Adipose tissue (tissue), 3 donors: Measurements from ENCODE around the gene SETD1A. TPM values are rescaled to one million over a fixed set of nuclear protein-coding genes. Genes with fewer than 3 reads are reported as not detected.

Experiments
- H3K27ac ChIP-seq: one replicate; pipeline ENCODE4 v1.5.1; 2013; ENCODE audit warnings: low read depth, low read length
- WGBS, 3 donors: extraction: QIAGEN DNeasy Blood & Tissue Kit; methylation state at CpG; one replicate each; pipeline ENCODE4 v1.1.7; 2013; 5-methylcytosine and 5-hydroxymethylcytosine counted together
- polyA plus RNA-seq, 3 donors: library from polyadenylated mRNA; stranded (reverse); fragments of 200-250 nt; gene quantifications; one replicate each; pipeline ENCODE4 v1.2.3, GENCODE V29; 2013
- donor health status: healthy with polysubstance abuse.
- donor health status: Bipolar disorder and iron deficiency.
- donor health status: healthy.

Gene SETD1A
- polyA plus RNA-seq, 3 donors, result 5.1 to 13.0 (median 10.8) TPM

DNA sequence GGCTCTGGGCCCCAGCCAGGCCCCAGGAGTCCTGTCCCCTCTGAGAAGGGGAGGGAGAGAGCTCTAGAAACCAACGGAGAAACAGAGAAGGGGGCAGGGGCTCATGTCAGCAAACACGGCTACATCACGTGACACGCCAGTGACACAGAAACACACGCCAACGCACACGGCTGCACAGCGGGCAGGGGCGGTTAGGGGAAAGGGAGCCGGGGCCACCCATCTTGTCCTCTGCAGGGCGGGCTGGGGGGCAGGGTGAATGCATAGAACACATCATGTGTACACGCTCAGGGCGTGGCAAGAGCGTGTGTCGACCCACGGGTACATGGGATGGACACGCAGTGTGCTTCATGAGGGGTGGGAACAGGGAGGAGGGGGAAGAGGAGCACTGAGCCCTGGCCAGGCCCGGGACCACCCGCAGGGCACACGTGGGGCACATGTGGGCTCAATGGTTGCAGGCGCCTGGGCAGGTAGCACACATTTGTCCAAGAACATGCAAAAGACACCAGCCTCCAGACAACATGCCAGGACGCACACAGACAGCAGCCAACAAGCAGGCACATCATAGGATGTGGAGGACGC lies 32.0 kb downstream of the SETD1A start:
- WGBS, 3 donors, result 80 to 88% (median 82%) methylated on average over 23 of the region's 23 CpGs
- no peak overlapping the region for H3K27ac ChIP-seq

DNA sequence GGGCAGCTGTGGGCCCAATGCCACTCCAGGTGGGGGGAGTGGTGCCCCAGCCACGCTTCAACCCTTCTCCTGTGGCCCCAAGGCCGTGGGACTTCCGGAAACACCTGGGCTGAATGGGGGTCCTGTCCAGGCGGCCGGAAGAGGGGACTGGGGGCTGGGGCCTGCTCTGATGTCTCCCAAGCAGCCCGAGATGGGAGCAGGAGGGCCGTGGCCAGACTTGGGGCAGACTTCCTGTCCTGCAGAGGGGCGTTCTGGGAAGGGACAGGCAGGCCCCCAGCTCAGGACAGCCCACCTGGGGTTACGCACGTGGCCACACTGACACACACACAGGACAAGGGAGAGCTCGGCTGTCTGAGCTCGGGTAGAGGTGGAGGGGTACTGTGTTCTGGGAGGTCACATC lies 32.6 kb downstream of the SETD1A start:
- H3K27ac ChIP-seq, result no peak overlapping the region
- 72 to 78% (median 73%) methylated on average over 11 to 12 of the region's 12 CpGs for WGBS, 3 donors

DNA sequence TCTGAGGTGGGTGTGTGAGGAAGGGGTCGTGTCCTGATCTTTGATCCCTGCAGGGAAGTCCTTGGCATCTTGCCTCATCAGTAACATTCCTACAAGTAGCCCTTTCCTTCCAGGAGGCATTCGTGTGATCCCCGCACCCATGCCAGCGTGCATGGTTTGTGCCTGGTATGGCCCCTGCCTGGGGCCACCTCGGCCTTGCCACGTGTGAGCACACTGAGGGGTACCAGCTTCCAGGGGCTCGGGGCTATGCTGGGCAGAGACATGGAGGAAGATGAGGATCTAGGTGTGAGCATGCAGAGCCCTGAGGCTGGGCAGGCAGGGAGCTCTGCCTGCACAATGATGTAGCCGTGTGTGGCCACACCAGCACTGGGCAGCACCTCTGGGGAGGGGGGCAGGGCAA lies 33.5 kb downstream of the SETD1A start:
- no peak overlapping the region for H3K27ac ChIP-seq
- 71 to 85% (median 85%) methylated on average over 8 of the region's 8 CpGs for WGBS, 3 donors

DNA sequence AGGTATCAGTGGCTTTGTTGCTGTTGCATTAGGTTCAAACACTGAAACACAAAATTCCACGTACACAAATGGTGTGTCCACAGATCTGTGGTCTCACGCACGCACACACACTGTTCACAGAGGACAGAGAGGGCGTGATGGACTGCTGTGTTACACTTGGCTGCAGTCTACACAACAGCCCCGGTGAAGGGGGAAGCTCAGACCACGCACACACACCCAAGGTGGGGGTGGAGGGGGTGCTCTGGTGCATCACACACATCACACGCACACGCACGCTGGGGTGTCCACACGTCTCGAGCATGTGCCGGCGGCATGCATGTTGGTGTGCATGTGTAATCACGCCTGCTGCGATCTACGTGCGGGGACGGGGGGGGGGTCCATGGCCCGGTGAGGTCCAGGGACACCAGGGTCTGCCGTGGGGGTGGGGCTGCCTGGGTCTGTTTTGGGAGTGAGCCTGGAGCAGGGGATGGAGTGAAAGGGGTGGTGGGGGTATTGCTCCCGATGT lies 34.8 kb downstream of the SETD1A start:
- WGBS, 3 donors, result 85 to 88% (median 87%) methylated on average over 18 to 21 of the region's 21 CpGs
- H3K27ac ChIP-seq, result no peak overlapping the region

DNA sequence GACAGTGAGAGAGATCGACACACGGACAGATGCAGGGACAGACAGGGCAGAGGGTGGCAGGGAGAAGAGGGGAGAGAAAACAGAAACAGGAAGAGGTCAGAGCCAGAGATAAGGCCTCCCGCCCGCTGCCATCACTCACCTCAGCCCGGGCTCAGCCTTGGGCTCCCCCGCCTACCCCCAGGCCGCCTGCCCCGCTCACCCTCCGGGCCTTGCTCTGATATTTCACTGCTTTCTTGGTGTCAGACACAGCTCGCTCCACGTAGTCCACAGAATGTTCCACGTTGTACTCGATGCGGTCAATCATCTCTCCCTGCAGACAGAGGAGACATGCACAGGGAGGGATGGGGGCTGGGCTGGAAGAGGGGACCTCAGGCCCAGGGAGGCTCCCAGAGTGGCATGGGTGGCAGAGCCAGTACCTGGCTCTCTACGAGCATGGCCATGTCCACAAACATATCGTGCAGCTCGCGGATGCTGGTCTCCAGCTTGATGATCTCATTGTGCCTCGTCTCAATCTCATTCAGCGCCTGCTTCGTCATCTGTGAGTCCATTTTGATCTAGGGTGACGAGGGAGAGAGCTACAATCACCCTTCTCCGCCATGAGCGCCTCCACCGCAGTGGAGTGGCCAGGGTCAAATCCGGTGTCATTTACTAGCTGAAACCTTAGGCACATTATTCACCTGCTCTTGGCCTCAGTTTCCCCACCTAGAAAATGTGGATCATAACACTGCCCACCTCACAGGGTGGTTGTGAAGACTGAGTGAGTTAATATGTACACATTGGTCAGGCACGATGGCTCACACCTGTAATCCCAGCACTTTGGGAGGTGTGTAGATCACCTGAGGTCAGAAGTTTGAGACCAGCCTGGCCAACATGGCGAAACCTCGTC lies 35.6 kb downstream of the SETD1A start:
- H3K27ac ChIP-seq, result no peak overlapping the region
- WGBS, 3 donors, result 77 to 82% (median 79%) methylated on average over 29 of the region's 29 CpGs

DNA sequence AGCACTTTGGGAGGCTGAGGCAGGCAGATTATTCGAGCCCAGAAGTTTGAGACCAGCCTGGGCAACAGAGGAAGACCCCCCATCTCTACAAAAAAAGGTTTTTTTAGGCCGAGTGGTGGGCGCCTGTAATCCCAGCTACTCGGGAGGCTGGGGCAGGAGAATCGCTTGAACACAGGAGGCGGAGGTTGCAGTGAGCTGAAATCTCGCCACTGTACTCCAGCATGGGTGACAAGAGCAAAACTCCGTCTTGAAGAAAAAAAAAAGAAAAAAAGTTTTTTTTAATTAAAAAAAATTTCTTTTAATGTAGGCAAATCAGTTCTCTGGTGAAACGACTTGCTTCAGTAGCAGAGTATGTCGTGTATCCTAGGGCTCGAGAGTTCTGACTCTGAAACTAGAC lies 38.4 kb downstream of the SETD1A start:
- WGBS, 3 donors, result 82 to 86% (median 82%) methylated on average over 11 of the region's 11 CpGs
- no peak overlapping the region for H3K27ac ChIP-seq

DNA sequence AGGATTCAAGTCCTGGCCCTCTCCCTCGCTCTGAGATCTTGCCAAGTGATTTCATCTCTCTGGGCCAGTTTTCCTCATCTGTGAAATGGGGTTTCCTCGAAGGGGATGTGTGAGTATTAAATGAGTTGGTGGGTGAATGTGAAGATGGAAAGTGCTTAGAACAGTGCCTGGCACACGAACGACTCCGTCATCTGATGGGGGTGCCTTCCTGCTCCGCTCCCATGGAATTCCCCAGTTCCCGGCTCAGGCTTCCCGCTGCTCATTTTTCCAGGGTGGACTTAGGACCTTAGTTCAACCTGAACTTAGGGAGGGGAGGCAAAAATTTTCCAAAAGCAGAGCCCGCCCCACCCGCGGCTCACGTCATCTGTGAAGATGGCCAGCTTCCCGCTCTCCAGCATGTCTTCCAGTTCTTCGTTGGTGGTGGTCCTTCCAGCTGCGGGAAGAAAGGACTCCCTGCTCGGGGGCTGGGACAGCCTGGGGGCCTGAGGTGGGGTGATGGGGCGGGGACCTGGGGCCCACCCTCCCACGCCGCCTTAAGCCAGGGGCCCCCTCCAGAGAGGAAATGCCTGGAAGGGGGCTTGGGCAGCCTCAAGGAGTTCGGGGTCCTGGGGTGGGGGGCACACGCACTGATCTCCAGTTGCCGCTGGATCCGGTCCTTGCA lies 38.9 kb downstream of the SETD1A start:
- H3K27ac ChIP-seq, result peak overlapping the region; percentile 7

DNA sequence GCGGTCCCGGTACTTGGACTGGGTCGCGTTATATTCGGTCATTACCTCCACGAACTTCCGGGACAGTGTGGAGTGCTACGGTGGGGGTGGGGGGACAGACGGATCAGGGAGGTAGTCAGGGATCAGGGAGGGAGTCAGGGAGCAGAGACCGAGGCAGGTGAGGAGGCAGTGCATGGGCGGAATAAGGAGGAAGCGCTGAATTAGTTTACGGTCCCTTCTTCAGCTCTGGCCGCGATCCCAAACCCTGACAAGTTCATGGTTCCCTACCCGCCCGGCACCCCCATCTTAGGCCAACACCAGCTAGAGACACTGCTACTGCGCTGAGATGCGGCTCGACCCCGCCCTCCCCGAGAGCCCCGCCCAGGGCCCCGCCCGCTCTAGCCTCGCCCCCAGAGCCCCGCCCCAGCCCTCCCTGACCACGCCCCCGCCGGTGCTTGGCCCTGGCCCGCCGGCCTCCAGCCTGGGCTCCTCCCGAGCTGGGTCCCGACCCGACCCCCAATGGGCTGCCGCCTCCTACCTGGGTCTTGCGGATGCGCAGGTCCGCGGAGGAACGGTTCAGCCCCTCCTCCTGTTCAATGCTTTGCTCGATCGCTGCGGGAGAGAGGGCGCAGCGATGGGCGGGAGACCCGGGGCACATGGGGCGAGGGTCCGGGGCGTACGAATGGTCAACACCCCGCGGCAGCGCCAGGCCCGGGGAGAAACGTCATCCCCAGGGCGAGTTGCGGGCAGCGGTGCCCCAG lies 39.6 kb downstream of the SETD1A start:
- WGBS, 3 donors, result 3 to 6% (median 4%) methylated on average over 47 to 60 of the region's 60 CpGs
- peak overlapping the region; percentile 7 for H3K27ac ChIP-seq

More for the DNA sequence above, 38.9 kb downstream of the SETD1A start:
- WGBS, 3 donors, result 16 to 24% (median 23%) methylated on average over 23 of the region's 23 CpGs

DNA sequence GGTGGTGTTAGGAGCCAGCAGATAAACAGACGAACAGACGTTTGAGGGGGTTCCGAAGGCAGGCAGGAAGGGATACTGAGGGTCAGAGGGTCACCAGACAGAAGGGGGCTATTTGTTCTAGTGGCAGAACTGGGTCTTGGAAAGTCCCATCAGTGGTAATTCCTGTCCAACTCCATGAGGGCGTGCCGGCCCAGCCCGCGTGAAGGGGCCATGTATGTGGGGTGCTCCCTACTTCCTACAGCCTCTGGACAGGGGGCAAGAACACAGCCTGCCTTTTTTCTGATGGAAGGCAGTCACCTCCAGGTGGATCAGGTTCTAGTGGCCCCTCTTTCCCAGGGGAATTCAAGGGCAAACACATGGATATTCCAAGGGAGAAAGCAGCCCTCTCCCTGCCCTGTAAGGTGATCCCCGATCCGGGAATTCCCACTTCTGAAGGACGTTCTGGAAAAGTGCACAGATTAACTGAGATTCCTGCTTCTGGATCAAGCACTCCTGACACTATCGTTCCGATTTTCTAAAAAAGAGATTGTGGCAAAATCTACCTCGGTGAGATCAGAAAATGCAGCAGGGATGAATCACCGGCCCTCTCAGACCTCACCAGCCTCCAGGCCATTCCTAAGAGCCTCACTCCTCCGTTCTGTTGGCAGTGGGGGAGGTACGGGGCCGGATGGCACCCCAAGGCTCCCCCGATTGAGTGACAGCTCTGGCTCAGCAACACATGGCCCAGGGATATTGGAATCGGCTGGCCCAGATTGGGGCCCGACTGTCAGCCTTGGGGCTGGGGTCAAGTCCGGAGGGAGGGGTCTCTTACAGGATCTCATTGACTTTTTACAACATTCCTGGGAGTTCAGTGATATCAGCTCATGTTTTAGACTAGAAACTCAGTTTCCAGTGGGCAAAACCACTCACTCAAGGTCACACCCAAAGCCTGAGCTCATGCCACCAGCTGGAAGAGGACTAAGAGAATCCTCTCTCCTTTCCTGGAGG lies 40.5 kb downstream of the SETD1A start:
- no peak overlapping the region for H3K27ac ChIP-seq
- WGBS, 3 donors, result 60 to 65% (median 64%) methylated on average over 21 of the region's 21 CpGs

DNA sequence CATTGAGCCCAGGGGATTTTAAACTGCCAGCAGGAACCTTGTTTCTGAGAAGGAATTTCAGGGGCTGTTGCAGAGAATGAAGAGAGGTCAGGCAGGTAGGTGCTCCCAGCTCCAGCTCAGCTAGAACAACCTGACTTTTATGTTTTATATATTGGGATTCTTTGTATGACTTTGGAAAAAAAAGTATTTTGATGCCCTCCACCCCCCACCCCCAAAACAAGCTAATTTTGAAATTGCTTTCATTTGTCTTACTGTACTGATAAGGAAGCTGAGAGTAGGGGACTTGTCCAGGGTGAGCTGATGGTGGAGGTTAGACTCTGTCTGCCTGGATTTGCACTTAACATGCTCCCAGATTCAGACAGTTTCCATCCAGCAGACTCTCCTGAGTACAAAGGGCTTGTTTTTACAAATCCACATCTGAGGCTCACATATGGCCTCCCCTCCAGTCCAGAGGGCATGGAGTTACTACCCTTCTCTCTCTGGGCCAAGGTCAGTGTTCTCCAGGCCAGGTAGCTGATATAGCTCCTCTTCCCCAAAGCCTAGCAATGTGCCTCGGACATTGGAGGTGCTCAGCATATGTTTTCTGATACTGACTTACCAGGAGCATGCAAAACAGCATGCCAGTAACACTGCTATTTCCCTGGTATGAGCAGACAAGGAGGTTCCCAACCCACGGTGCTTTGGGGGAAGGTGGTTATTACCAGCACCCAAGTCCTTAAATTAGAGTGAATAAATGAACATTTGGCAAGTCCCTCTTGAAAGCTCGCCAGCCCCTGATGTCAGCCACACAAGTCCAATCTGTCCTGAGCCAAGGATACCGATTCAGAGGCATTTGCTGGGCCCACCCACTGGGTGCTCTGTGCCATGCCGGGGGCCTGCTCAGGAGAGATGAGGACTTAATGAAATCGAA lies 41.6 kb downstream of the SETD1A start:
- no peak overlapping the region for H3K27ac ChIP-seq
- 56 to 70% (median 65%) methylated on average over 6 of the region's 6 CpGs for WGBS, 3 donors

DNA sequence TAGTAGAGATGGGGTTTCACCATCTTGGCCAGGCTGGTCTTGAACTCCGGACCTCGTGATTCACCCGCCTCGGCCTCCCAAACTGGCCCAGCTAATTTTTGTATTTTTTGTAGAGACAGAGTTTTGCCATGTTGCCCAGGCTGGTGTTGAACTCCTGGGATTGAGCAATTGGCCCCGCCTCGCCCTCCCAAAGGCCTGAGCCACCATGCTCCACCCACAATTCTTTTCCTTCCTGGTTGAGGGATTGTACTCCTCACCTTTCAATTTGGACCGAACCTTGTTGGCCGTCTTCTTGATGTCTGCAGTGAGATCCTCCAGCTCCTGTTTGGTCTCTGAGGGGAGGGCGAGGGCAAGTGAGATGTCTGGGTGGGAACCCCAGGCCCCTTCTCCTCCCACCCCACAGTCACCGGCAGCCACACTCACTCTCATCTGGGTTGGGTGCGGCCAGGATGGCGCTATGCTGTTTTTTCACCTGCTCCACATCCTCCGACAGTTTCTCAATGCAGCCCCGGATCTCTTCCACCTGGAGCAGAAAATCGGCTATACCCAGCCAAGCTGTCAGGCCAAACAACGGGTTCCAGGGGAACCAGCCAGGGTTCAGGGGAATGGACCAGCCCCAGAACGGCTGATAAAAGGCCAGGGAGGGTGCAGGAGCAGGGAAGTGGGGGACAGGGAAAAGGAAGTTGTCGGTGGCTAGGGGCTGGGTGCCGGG lies 43.3 kb downstream of the SETD1A start:
- H3K27ac ChIP-seq, result no peak overlapping the region
- 83 to 90% (median 84%) methylated on average over 17 to 19 of the region's 19 CpGs for WGBS, 3 donors

DNA sequence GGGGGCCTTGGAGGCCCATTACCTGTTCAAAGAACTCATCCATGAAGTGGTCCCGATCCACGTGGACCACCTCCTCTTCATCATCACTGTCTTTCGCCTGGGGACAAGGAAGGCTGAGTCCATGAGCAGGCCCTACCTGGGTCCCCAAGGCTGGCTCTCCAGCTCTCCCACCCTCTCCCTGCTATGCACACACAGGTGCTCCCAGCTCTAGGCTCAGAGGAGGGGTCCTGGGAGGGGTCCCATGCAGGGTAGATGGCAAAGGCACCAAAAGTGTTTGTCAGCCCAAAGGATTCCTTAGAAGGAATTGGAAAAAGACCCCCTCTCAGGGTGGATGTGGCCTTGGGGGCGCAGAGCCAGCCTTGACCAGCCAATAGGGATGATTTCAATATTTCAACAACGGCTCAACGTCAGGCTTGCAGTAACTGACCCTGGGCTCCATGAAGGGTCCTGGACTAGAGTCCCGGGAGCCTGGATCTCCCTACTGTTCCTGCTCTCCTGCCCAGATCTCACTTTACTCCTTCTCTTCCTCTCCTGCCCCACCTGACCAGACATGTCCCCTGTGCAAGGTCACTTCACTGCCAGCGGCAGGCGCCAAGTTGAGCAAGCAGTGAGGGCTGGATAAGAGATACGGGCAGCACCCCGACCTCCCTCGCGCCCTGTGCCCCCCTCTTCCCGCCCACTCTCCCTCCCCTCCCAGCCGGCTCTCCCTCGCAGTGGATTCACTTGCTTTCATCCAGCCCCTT lies 44.1 kb downstream of the SETD1A start:
- WGBS, 3 donors, result 36 to 58% (median 58%) methylated on average over 16 of the region's 16 CpGs
- no peak overlapping the region for H3K27ac ChIP-seq

DNA sequence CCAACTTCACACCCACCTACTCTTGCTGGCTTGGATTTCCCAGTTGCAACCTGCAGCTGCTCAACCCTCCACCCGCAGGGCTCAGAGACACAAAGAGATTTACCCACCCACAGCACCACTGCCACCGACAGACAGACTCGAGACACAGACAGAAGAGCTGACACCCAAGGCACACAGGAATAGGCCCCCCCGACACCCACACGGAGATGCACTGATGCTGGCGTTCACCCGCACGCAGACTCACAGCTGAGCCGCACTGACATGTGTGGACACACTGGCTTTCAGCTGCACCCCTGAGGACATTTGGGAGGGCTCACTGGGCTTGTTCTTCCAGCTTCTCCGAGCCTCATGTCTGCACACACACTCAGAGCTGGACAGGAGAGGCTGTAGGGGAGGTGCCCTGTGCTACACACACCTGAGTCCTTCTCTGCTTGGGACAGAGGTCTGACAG lies 44.7 kb downstream of the SETD1A start:
- no peak overlapping the region for H3K27ac ChIP-seq
- WGBS, 3 donors, result 66 to 70% (median 68%) methylated on average over 10 of the region's 10 CpGs

DNA sequence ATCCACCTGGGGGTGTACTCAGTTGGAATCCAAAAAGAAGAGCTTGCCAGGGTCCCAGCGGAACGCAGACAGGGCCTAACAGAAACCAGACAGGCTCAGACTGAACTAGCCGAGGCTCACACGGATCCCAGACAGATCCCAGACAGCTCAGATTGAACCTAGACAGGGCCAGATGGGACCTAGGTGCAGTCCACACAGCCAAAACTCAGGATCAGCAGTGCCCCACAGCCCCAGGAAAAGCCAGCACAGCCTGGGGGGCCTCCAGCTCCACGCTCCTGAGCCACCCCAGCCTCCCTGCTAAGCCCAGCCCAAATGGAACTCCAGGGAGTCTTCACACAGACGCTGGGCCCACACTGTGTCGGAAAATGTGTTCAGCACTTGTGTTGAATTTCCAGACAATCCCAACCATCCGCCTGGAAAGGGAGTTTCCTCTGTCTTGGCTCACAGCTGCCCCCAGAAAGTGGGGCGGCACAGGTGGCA lies 45.3 kb downstream of the SETD1A start:
- 83 to 89% (median 85%) methylated on average over 9 of the region's 9 CpGs for WGBS, 3 donors
- H3K27ac ChIP-seq, result no peak overlapping the region

DNA sequence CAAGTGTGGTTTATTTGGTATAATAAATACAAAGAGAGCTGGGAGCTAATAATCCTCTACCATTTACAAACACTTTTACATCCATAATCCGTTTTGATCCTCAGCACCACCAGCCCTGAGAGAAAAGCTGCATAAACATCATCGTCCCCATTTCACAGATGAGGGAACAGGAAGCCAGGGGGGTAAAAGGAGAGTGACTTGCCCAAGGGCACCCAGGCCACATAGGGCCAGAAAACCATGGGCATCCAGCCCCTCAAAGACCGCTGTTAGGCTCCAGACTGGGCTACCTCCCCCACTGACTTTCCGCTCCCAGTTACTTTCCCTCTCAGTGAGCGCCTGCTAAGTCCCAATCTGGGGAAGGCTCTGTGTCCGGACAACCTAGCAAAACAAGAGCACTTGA lies 46.2 kb downstream of the SETD1A start:
- H3K27ac ChIP-seq, result no peak overlapping the region
- 82 to 92% (median 90%) methylated on average over 6 of the region's 6 CpGs for WGBS, 3 donors
